Astrocyte of the cerebellum (primary cell): ENCODE results near the gene ZNF335.

Experiments used
- DNase-seq: peaks from one replicate; pipeline ENCODE4 v3.0.0-alpha.2; 2011; ENCODE audit warnings: low read depth
- H3K4me3 ChIP-seq: 2 replicates; pipeline ENCODE4 v1.5.1; 2011; ENCODE audit warnings: mild to moderate bottlenecking, low read depth, low read length, moderate library complexity
- in situ Hi-C: cut with HindIII; loops from 2 replicates; pipeline ENCODE4 v1.10.0; 2017; ENCODE audit warnings: low sequenced_read_pairs
- TF ChIP-seq, protein P1 (sequence below): IDR thresholded peaks from 2 replicates; pipeline ENCODE4 v1.5.1; 2012; ENCODE audit warnings: low read length, low read depth, moderate library complexity, mild to moderate bottlenecking; ENCODE audit errors: missing control alignments

The ZNF335 gene

DNA sequence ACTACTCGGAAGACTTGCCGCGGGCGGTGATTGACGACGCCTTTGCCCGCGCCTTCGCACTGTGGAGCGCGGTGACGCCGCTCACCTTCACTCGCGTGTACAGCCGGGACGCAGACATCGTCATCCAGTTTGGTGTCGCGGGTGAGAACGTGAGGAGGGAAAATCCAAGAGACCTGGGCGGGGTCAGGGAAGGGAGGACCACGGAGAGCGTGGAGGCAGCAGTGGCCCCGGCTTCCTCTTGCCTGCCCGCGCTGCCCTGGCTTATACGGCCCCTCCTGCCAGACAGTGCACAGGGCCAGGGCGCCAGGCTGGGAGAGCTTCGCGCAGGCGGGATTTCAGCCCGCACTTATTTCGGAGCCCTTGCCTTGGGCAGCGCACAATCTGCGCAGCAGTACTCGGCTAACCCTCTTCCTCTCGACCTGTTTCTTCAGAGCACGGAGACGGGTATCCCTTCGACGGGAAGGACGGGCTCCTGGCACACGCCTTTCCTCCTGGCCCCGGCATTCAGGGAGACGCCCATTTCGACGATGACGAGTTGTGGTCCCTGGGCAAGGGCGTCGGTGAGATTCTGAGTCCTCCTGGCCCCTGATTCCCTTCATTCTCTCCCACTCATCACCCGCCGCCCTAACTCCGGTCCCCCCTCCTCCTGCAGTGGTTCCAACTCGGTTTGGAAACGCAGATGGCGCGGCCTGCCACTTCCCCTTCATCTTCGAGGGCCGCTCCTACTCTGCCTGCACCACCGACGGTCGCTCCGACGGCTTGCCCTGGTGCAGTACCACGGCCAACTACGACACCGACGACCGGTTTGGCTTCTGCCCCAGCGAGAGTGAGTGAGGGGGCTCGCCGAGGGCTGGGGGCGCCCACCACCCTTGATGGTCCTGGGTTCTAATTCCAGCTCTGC is 38.7 kb upstream of the ZNF335 start:
- no peak overlapping the region for H3K4me3 ChIP-seq
- in situ Hi-C loops = no loop called here
- no peak for DNase-seq
- TF ChIP-seq, protein P1, sequence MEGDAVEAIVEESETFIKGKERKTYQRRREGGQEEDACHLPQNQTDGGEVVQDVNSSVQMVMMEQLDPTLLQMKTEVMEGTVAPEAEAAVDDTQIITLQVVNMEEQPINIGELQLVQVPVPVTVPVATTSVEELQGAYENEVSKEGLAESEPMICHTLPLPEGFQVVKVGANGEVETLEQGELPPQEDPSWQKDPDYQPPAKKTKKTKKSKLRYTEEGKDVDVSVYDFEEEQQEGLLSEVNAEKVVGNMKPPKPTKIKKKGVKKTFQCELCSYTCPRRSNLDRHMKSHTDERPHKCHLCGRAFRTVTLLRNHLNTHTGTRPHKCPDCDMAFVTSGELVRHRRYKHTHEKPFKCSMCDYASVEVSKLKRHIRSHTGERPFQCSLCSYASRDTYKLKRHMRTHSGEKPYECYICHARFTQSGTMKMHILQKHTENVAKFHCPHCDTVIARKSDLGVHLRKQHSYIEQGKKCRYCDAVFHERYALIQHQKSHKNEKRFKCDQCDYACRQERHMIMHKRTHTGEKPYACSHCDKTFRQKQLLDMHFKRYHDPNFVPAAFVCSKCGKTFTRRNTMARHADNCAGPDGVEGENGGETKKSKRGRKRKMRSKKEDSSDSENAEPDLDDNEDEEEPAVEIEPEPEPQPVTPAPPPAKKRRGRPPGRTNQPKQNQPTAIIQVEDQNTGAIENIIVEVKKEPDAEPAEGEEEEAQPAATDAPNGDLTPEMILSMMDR = no peak

DNA sequence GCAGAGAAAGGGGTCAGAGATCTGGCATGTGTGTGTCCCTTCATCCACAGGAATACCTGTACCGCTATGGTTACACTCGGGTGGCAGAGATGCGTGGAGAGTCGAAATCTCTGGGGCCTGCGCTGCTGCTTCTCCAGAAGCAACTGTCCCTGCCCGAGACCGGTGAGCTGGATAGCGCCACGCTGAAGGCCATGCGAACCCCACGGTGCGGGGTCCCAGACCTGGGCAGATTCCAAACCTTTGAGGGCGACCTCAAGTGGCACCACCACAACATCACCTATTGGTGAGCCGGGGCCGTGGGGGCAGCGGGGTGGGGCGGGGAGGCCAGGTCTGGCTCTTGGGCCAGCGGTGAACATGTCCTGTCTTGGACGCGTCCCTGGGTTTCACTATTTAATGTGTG is 37.8 kb upstream of the ZNF335 start:
- H3K4me3 ChIP-seq = no peak overlapping the region
- DNase-seq = no peak
- in situ Hi-C loops = no loop called here
- TF ChIP-seq, protein P1 = no peak

DNA sequence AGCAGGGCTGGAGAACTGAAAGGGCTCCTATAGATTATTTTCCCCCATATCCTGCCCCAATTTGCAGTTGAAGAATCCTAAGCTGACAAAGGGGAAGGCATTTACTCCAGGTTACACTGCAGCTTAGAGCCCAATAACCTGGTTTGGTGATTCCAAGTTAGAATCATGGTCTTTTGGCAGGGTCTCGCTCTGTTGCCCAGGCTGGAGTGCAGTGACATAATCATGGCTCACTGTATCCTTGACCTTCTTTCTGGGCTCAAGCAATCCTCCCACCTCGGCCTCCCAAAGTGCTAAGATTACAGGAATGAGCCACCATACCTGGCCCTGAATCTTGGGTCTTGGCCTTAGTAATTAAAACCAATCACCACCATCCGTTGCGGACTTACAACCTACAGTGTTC is 35.7 kb upstream of the ZNF335 start:
- no peak overlapping the region for H3K4me3 ChIP-seq
- no peak for DNase-seq
- in situ Hi-C loops = no loop called here
- TF ChIP-seq, protein P1 = no peak

DNA sequence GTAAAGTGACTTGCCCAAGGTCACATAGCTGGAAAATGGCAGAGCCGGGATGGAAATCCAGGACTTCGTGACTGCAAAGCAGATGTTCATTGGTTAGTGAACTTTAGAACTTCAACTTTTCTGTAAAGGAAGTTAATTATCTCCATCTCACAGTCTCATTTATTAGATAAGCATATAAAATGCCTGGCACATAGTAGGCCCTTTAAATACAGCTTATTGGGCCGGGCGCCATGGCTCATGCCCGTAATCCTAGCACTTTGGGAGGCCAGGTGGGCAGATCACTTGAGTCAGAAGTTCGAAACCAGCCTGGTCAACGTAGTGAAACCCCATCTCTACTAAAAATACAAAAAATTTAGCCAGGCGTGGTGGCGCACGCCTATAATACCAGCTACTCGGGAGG is 35.0 kb upstream of the ZNF335 start:
- TF ChIP-seq, protein P1 = no peak
- no peak overlapping the region for H3K4me3 ChIP-seq
- no peak for DNase-seq
- in situ Hi-C loops = no loop called here

DNA sequence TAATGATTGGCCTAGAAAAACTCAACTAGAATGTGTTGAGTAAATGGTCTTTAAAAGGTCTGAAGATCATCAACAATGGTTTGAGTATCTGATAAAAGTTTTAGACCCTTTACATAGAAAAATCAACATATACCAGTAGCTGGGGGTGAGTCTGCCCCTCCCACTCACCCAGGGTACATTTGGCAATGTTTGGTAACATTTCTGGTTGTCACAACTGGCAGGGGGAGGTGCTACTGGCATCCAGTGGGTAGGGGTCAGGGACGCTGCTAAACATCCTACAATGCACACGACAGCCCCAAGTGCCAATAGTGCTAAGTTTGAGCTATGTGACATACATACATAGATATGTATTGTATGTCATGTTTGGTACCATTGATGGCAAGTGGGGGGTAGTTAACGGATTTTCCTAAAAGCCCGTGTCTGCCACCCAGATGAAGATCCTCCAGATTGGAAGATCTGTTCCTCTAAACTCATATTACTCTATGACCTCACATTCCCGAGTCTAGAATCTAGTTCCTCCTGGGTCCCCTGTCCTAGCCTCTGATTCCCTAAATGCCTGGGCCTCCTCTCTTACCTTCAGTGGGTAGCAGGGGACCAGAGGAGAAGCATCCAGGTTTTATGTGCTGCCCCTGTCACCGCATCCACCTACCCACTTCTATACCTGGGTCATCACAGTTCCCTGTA is 34.2 kb upstream of the ZNF335 start:
- no peak overlapping the region for H3K4me3 ChIP-seq
- in situ Hi-C loops = no loop called here
- no peak for DNase-seq
- TF ChIP-seq, protein P1 = no peak

DNA sequence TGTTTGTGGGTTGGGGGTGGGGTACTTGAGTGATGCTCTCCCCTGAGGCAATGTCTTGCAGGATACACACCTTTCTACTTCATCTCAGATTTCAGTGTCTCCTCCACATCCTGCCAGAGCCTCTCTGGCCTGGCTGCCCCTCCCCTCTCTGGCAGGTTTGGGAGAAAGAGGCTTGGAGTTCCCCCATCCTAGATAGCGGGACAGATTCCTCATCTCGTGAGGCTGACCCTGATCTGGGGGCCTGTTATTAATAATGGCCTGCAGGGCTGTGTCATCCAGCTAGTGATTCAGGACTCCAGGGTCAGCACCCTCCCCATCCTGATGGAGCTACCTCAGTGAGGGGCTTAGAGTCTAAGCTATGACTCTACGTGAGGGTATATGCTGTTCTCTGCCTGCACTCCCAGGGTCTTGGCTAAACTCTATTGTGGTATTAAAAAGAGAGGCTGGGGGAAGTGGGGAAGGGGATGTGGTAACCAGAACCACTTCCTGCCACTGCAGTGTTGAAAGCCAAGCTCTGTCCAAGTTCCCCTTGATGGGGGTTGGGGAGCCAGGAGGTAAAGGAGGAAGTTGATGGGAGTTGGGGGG is 33.0 kb upstream of the ZNF335 start:
- TF ChIP-seq, protein P1 = no peak
- DNase-seq = no peak
- no peak overlapping the region for H3K4me3 ChIP-seq
- in situ Hi-C loops = no loop called here
